ENCODE measurements around the gene DBP. TPM values are rescaled to one million over a fixed set of nuclear protein-coding genes. Genes with fewer than 3 reads are reported as not detected.

DBP gene
- total RNA-seq, 2 experiments from 2014 or later, result 8.3 to 12.4 TPM

GRCh38 chr19:48650974-48651682 is 13.9 kb upstream of the DBP start:
- Mint-ChIP-seq H3K4me3 (no peak overlapping the region), H3K36me3 (ENCODE audit: low read depth) (no peaks in the 10 kb centered on the region), H3K27me3 (no peaks in the 10 kb centered on the region), H3K27ac (no peak overlapping the region), H3K9me3 (ENCODE audit: low read depth) (no peaks in the 10 kb centered on the region), H3K4me1 (peaks cover 39% of the 10 kb centered on the region)
- ATAC-seq (no peak), DNase-seq (no peak)
- ChIA-PET POLR2A (interaction anchor here (0.6 kb wide), 1 partner anchor 186 kb away, joined by 4 read pairs; no protein-coding TSS in a partner anchor), CTCF (interaction anchor here (0.8 kb wide), 1 partner anchor 140 kb away, joined by 4 read pairs; no protein-coding TSS in a partner anchor)
- intact Hi-C loops (cut with DNase I, micrococcal nuclease), result no loop called here

DNA sequence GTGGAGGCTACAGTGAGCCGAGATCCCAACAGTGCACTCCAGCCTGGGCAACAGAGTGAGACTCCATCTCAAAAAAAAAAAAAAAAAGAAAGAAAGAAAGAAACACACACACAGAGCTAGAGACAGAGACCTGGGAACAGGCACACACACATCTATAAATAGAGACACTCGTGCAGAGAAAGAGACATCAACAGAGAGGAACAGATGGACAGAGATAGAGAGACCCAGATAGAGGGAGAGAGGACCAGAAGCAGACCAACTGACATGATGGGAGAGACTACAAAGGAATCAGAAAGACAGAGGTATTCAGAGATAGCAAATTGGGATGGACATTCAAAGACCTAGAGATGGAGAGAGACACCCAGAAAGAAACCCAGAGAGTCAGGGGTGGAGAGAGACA is 11.0 kb upstream of the DBP start:
- ChIA-PET POLR2A (no interaction called here), CTCF (interaction anchor here (0.6 kb wide), 1 partner anchor 28 kb away, joined by 3 read pairs; no protein-coding TSS in a partner anchor)
- no peak for ATAC-seq
- Mint-ChIP-seq H3K9me3 (ENCODE audit: low read depth) (no peaks in the 10 kb centered on the region), H3K4me1 (peaks cover 55% of the 10 kb centered on the region), H3K4me3 (no peak overlapping the region), H3K27ac (peak overlapping the region; percentile 40), H3K36me3 (ENCODE audit: low read depth) (no peaks in the 10 kb centered on the region), H3K27me3 (no peaks in the 10 kb centered on the region)
- intact Hi-C loops (cut with DNase I, micrococcal nuclease), result loop anchor here in 1 of 2 experiments (5.0 kb wide), 1 partner anchor 194 kb away; no protein-coding TSS in a partner anchor
- DNase-seq, result no peak

DNA sequence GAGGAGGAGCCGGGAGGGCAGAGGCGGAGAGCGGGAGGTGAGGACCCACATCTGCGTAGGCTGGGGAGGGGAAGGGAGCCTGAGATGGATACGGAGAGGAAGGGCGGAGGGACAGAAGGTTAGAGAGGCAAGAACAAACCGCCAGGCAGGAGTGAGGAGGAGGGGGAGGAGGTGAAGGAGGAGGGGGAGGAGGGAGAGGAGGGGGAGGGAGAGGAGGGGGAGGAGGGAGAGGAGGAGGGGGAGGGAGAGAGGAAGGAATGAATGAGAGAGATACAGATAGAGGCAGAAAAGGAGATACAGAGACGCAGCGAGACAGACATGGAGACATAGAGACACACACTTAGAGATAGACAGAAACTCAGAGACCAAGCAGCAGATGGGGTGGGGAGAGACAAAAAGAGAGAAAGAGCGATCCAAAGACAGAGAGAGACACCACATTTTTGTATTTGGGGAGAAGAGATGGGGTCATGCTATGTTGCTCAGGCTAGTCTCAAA is 9.6 kb upstream of the DBP start:
- H3K27me3 Mint-ChIP-seq, result no peaks in the 10 kb centered on the region
- H3K27ac Mint-ChIP-seq, result peak overlapping the region; percentile 70
- H3K4me1 Mint-ChIP-seq, result peaks cover 46% of the 10 kb centered on the region
- CTCF ChIA-PET, result interaction anchor here (1.0 to 2.4 kb wide), 6 partner anchors 12 to 347 kb away, joined by 3 to 13 read pairs (median 4); partner anchors contain the start of genes GYS1 and RUVBL2
- POLR2A ChIA-PET, result interaction anchor here (1.7 kb wide), 1 partner anchor 12 kb away, joined by 7 read pairs; no protein-coding TSS in a partner anchor
- intact Hi-C loops (cut with DNase I, micrococcal nuclease), result loop anchor here (1.0 to 5.0 kb wide), 13 partner anchors 8 to 347 kb away; partner anchors contain the start of genes GYS1 (in 1 of the 2), RPL18 (in 1 of the 2), RUVBL2 (in 1 of the 2) and SPHK2 (in 1 of the 2)
- no peaks in the 10 kb centered on the region for H3K9me3 Mint-ChIP-seq (ENCODE audit: low read depth)
- no peaks in the 10 kb centered on the region for H3K36me3 Mint-ChIP-seq (ENCODE audit: low read depth)
- DNase-seq (no peak), ATAC-seq (no peak)
- H3K4me3 Mint-ChIP-seq, result peak overlapping the region; percentile 79

GRCh38 chr19:48646001-48646721 is 9.0 kb upstream of the DBP start, which contains the start of gene CA11:
Gene CA11 (minus strand): TSS chr19:48646187. CDS start chr19:48645632, 555 bp downstream.
- POLR2A ChIA-PET, result interaction anchor here (1.2 to 2.2 kb wide), 3 partner anchors 12 to 347 kb away, joined by 4 to 9 read pairs (median 7); partner anchors contain the start of genes GYS1, RPL18, RUVBL2 and SPHK2
- peak; percentile 85 for ATAC-seq
- peak; percentile 96 for DNase-seq
- no peaks in the 10 kb centered on the region for H3K9me3 Mint-ChIP-seq (ENCODE audit: low read depth)
- intact Hi-C loops (cut with DNase I, micrococcal nuclease), result loop anchor here (1.0 to 5.0 kb wide), 13 partner anchors 8 to 347 kb away; partner anchors contain the start of genes GYS1 (in 1 of the 2), RPL18 (in 1 of the 2), RUVBL2 (in 1 of the 2) and SPHK2 (in 1 of the 2)
- peak within 1 kb of the TSS; percentile 79 for H3K4me3 Mint-ChIP-seq
- peak within 1 kb of the TSS; percentile 88 for H3K27ac Mint-ChIP-seq
- H3K36me3 Mint-ChIP-seq (ENCODE audit: low read depth), result no peaks in the 10 kb centered on the region
- no peaks in the 10 kb centered on the region for H3K27me3 Mint-ChIP-seq
- peaks cover 44% of the 10 kb centered on the region for H3K4me1 Mint-ChIP-seq
- CTCF ChIA-PET, result interaction anchor here (0.6 to 2.4 kb wide), 12 partner anchors 12 to 347 kb away, joined by 3 to 13 read pairs (median 4); partner anchors contain the start of genes GYS1 and RUVBL2

DNA sequence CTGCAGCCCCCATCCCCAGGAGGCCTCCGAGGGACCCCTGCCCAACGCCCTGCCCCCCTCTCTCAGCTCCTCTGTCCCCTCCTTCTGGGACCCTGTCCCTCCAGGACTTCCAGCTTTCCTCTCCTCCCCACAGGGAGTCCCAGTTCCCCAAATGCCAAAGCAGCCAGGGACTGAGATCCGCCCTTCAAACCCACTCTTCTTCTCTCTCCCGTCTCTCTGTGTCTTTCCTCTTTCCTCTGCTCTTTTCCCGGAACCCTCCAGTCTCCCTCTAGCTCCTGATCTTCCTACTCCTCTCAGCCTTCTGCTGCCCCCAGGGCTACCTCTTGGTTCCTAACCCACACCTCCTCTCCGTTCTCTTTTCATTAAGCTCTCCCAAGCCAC is 8.4 kb upstream of the DBP start:
- Mint-ChIP-seq H3K4me3 (peak overlapping the region; percentile 79), H3K9me3 (ENCODE audit: low read depth) (no peaks in the 10 kb centered on the region), H3K27me3 (no peaks in the 10 kb centered on the region), H3K4me1 (peaks cover 42% of the 10 kb centered on the region), H3K27ac (peak overlapping the region; percentile 88), H3K36me3 (ENCODE audit: low read depth) (no peaks in the 10 kb centered on the region)
- CTCF ChIA-PET, result interaction anchor here (0.6 to 2.4 kb wide), 14 partner anchors 11 to 348 kb away, joined by 3 to 13 read pairs (median 4); partner anchors contain the start of genes GYS1, RPL18, RUVBL2 and SPHK2
- intact Hi-C loops (cut with DNase I, micrococcal nuclease), result loop anchor here in 1 of 2 experiments (5.0 kb wide), 1 partner anchor 197 kb away; no protein-coding TSS in a partner anchor
- DNase-seq (no peak), ATAC-seq (no peak)
- POLR2A ChIA-PET, result interaction anchor here (1.2 to 2.2 kb wide), 3 partner anchors 11 to 348 kb away, joined by 4 to 9 read pairs (median 7); partner anchors contain the start of genes GYS1, RPL18, RUVBL2 and SPHK2

GRCh38 chr19:48644839-48645619 is 7.8 kb upstream of the DBP start:
- ATAC-seq (peak; percentile 67), DNase-seq (peak; percentile 88)
- POLR2A ChIA-PET, result interaction anchor here (1.2 to 2.2 kb wide), 3 partner anchors 11 to 348 kb away, joined by 4 to 9 read pairs (median 7); partner anchors contain the start of genes GYS1, RPL18, RUVBL2 and SPHK2
- peak overlapping the region; percentile 79 for H3K4me3 Mint-ChIP-seq
- intact Hi-C loops (cut with DNase I, micrococcal nuclease), result loop anchor here in 1 of 2 experiments (5.0 kb wide), 1 partner anchor 197 kb away; no protein-coding TSS in a partner anchor
- H3K27me3 Mint-ChIP-seq, result no peaks in the 10 kb centered on the region
- peak overlapping the region; percentile 88 for H3K27ac Mint-ChIP-seq
- no peaks in the 10 kb centered on the region for H3K36me3 Mint-ChIP-seq (ENCODE audit: low read depth)
- no peaks in the 10 kb centered on the region for H3K9me3 Mint-ChIP-seq (ENCODE audit: low read depth)
- H3K4me1 Mint-ChIP-seq, result peaks cover 43% of the 10 kb centered on the region
- CTCF ChIA-PET, result interaction anchor here (0.6 to 2.4 kb wide), 9 partner anchors 11 to 327 kb away, joined by 3 to 13 read pairs (median 4); partner anchors contain the start of genes HSD17B14, RPL18 and SPHK2

DNA sequence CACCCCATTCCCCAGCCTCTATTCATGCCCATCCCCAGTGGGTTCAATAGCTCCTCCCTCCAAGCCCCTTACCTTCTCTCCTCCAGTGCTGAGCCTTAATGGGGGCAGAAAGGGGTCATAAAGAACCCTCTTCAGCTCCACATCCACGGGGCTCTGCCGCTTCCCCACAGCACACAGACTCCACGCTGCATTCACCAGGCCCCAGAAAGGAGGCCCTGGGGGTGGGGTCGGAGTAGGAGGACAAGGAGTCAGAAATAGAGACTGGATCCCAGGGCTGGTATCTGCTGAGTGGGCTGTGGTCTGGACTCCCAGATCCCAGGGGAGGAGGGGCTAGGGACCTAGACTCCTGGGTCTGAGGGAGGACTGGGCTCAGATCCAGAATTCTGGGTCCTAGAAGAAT is 7.2 kb upstream of the DBP start:
- ChIA-PET CTCF (interaction anchor here (0.8 to 2.4 kb wide), 3 partner anchors 11 to 198 kb away, joined by 4 to 13 read pairs (median 6); no protein-coding TSS in a partner anchor), POLR2A (interaction anchor here (2.2 kb wide), 1 partner anchor 25 kb away, joined by 9 read pairs; the partner anchor contains the start of genes RPL18 and SPHK2)
- no peak for ATAC-seq
- Mint-ChIP-seq H3K4me3 (no peak overlapping the region), H3K27me3 (no peaks in the 10 kb centered on the region), H3K27ac (no peak overlapping the region), H3K9me3 (ENCODE audit: low read depth) (no peaks in the 10 kb centered on the region), H3K4me1 (peaks cover 42% of the 10 kb centered on the region), H3K36me3 (ENCODE audit: low read depth) (no peaks in the 10 kb centered on the region)
- DNase-seq, result no peak
- intact Hi-C loops (cut with DNase I, micrococcal nuclease), result no loop called here

GRCh38 chr19:48642862-48643261 is 5.7 kb upstream of the DBP start:
- ATAC-seq (no peak), DNase-seq (no peak)
- POLR2A ChIA-PET, result no interaction called here
- no peak overlapping the region for H3K27ac Mint-ChIP-seq
- H3K4me3 Mint-ChIP-seq, result no peak overlapping the region
- intact Hi-C loops (cut with DNase I, micrococcal nuclease), result no loop called here
- no peaks in the 10 kb centered on the region for H3K9me3 Mint-ChIP-seq (ENCODE audit: low read depth)
- H3K4me1 Mint-ChIP-seq, result peaks cover 45% of the 10 kb centered on the region
- CTCF ChIA-PET, result no interaction called here
- H3K27me3 Mint-ChIP-seq, result no peaks in the 10 kb centered on the region
- peaks cover 9% of the 10 kb centered on the region for H3K36me3 Mint-ChIP-seq (ENCODE audit: low read depth)

DNA sequence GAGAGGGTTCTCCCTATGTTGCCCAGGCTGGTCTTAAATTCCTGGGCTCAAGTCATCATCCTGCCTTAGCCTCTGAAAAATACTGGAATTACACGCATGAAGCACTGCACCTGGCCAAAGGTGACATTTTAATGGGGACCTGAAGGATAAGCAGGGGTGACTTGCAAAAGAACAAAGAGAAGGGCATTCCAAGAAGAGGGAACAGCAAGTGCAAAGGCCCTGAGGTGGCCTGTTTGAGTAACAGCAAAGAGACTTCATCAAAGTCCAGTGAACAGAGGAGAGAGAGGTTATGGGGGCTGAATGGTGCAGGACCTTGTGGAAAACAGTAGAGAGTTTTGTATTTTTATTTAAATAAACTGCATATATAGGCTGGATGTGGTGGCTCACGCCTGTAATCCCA is 4.7 kb upstream of the DBP start:
- Mint-ChIP-seq H3K36me3 (ENCODE audit: low read depth) (peaks cover 11% of the 10 kb centered on the region), H3K27me3 (no peaks in the 10 kb centered on the region), H3K4me3 (no peak overlapping the region), H3K9me3 (ENCODE audit: low read depth) (no peaks in the 10 kb centered on the region), H3K27ac (no peak overlapping the region), H3K4me1 (peaks cover 45% of the 10 kb centered on the region)
- ChIA-PET POLR2A (interaction anchor here (0.6 to 1.3 kb wide), 2 partner anchors 9 to 190 kb away, joined by 3 read pairs; no protein-coding TSS in a partner anchor), CTCF (interaction anchor here (0.7 kb wide), 2 partner anchors 25 to 171 kb away, joined by 3 read pairs; no protein-coding TSS in a partner anchor)
- intact Hi-C loops (cut with DNase I, micrococcal nuclease), result no loop called here
- ATAC-seq, result no peak
- DNase-seq, result no peak

Data from activated CD4-positive, alpha-beta T cell treated with anti-CD3 and anti-CD28 coated beads for 36 hours (primary cell).